COLO829 (cell line): ENCODE data around the gene GUK1.

Source experiments
- DNase-seq: peaks from one replicate; pipeline ENCODE4 v3.0.0; 2012; ENCODE audit warnings: low spot score

GUK1 gene

DNA sequence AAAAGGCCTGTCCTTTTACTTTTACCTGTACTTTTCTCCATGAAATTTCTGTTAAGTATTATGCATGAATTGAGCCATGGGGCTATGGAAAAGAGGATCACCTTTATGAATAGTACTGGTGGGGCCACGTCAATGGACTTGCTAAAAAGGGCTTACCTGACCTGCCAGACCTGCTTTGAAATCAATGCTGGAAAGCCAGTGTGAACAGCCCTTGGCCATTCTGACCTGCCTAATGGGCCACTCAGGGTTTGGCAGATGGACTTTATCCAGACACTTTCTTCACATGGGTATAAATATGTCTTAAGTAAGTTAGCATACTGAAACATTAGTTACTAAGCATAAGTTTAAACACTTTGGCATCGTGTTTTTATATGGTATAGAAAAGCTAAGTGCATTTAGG lies 8.3 kb upstream of the GUK1 start:
- DNase-seq, result no peak

DNA sequence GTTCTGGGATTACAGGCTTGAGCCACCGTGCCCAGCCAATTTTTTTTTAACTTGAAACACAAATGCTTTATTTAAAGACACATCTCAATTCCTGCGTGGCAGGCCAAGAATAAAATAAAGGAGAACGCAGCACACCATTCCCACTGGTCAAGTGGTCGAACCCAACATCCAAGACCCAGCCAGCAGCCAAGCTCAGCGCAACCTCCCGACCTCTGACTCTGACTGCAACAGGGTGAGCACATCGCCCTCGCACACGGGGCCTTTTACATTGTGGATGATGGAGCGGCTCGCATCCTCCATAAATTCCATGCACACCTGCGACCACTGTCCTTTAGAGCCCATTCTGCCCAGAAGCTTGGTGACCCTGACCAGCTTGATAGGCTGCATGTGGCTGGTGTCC lies 5.5 kb upstream of the GUK1 start:
- no peak for DNase-seq

DNA sequence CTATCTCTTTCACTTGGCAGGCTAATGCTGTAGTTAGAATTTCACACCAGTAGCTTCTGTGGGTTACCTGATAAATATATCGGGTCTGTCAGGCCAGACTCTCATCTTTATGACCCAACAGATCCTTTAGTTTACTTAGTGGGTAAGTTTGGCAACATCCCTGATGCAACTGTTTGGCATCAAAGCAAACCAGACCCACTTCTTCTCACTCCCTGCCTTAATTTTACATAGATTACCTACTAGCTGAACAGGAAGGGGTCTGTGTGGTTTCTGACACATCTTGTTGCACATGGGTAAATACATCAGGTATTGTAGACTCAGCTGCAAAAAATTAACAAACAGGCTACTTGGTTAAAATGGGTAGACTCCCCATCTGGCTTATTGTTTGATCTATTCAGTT lies 3.2 kb upstream of the GUK1 start:
- DNase-seq, result no peak

DNA sequence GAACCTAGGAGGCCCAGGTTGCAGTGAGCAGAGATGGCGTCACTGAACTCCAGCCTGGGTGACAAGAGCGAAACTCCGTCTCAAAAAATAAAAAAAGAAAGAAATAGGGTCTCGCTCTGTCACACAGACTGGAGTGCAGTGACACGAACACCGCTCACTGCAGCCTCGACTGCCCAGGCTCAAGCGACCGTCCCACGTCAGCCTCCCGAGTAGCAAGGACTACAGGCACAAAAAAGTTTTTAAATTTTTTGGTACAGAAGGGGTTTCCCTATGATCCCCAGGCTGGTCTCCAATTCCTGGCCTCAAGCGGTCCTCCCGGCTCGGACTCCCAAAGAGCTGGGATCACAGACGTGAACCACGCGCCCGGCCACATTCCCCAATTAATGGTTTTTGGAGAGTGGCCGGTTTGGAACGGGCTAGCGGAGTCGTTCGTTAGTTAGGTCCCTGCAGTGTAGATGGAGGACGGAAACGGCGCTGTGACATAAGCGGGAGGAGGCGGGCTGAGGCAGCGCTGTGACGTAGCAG lies 611 bp upstream of the GUK1 start:
- no peak for DNase-seq

DNA sequence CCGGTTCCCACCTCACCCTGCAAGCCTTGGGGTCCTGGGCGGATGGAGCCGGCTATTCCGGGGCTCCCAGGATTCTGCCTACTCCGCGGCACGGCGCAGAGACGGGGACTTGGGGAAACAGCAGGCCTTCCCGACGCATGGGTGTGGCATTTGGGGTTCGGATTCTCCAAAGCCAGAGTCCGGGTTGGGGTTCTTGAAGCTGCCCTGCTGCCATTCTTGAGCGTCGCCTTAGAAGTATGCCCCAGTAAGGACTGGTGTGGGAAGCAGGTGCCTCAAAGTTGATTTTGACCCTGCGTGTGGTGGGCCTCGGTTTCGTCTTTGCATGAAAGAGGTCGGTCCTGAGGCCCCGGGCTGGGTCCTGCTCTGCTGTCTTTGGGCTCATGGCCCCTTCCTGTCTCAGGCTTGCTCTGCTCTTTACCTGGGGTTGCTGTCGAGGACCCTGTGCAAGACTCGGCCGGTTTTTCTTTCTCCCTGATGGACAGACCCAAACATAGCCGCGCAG lies 696 bp downstream of the GUK1 start:
- DNase-seq, result no peak

DNA sequence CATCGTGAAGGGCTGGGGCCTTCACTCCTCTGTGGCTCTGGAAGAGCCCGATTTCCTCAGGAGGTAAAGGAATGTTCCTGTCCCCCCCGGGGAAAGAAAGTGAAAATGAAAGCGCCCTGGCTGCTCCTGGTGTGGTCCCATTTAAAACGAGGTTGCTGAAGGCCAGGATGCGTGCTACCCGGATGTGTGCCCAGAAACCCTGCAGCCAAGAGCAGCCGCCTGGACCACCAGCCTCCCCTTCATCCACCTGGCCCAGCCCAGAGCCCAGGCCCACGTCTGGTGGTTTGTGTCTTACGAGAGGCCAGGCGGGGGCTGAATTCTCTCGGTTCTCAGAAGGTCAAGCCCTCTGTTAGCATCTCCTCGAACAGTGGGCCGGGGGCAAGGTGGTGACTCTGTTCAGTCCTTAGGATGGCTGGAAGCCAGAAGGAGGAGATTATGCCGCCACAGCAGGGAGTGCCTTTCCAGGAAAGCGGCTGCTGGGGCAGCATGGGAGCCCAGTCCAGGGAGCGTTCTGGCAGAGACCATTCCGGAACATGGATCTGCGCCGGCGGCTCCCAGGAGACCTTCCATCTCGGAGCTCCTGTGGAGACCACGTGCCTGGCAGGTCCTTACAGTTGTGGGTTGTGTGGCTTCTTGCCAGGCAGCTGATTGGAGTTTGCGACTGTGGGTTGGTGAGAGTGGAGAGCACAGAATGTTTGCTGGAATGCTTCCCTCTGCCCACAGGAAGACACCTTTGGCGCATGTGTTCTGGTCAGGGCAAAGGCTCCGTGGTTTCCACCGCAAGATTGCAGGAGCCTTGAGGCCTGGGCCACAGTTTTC lies 1.4 kb downstream of the GUK1 start:
- peak; percentile 73 for DNase-seq

DNA sequence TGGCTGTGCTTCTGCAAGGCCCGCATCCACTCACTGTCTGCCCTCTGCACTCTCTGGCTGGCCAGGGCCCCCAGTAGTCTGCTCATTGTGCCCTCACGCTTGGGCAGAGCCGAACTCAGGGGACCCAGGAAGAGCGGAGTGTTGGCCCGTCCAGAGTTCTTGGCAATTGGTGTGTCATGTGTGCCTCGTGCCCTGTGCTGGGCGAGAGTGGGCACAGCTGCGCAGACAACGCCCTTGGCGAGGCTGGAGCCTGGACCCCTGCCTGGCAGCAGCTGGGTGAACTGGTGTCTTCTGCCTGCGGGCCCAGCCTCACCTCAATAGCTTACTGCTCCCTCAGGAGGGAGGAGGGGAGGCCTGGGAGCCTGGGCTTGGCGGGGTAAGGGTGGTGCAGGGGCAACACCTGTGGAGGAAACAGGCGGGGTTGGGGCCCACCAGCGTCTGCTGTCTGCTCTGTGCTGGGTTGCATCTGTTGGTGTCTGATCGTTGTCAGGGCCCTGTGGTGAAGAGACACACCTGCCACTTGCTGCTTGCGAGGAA lies 2.1 kb downstream of the GUK1 start:
- no peak for DNase-seq

DNA sequence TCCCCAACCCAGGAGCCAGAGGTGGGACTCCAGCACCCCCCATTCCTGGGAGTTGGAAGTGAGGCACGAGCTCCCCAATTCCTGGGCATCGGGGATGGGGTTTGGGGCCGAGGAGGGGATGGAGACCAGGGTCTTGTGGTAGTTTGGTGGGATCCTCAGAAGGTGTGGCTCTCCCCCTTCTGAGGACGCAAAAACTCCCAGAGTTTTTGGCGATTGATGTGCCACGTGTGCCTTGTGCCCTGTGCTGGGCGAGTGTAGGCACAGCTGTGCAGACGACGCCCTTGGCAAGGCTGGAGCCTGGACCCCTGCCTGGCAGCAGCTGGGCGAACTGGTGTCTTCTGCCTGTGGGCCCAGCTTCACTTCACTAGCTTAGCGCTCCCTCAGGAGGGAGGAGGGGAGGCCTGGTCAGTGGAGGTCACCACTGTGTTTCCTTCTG lies 2.6 kb downstream of the GUK1 start:
- DNase-seq, result no peak

DNA sequence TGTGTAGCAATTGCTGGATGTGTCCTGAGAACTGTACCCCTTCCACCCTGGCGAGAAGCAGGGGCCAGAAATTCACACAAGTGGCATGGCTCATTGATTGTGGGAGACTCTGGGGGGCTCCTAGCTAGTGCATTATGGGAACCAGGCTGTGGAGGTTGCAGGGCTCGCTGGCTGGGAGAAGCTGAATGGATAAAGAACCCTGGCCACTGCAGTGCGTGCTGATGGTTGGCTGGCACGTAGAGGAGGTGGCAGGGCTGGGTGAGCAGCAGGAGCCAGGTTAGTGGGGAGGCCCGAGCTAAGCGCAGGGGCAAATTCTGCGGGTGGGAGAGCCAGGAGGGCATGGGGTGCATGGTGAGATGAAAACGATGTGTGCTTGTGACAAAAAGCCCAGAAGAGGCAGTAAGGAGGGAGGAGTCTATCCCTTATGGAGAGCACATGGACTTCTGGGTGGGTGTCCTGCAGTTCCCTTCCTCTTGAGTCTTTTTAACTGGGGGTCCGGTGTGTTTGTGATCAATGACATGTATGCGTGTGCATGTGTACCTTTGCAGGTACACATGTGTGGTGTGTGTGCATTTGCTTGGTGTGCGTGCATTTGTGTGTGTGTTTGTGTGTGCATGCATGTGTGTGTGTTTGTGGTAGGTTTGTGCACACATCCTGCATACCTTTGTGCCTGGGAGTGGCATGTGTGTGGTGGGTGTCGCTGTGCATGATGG lies 3.6 kb downstream of the GUK1 start:
- no peak for DNase-seq

DNA sequence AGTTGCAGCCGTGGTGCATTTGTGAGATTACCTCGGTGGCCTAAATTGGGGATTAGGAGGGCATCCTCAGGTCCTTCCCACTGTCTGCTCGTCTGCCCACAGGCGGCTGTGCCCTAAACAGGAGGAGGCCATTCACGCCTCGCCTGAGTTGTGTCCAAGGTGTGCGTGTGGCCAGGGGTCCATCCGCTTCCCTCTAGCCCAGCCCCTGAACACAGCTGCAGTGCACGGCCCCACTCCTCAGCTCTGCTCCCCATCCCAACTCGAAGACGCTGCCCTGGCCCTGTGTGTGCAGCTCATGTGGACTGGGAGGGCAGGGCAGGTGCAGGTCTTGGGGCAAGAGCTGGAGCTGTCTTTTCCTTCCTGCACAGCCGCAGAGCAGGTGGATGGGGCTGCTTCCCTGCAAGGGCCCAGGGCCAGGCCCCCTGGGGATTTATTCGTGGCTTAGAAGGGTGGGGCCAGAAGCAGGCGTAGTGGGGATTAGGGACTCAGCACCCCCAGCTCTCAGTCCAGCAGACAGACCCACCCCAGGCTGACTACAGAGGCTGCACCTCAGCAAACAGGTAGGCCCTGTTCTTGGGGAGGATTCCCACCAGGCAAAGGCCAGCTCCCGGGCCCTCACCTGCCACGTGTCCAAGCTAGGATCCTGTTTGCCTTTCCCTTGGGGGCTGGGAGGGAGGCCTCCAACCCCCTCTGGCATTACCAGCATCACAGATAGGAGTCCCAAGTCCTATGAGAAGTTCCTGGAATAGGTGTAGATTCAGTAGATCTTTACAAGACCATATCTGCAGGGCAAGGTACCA lies 4.3 kb downstream of the GUK1 start:
- DNase-seq, result no peak

DNA sequence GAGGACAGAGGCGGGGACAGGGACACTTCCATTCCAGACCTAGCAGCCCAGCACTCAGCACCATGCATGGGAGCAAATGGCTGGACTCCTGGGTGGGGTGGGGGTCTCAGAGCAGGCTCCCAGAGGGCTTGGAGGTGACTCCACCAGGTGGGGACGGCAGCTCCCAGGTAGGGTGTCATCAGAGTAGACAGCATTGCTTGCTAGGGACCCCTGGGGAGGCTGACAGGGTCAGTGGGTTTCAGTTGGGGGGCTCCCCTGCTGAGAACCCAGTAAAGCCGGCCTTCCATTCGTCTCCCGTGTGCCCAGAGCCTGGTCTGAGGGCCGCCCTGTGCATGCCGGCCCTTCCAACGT lies 4.9 kb downstream of the GUK1 start:
- no peak for DNase-seq

DNA sequence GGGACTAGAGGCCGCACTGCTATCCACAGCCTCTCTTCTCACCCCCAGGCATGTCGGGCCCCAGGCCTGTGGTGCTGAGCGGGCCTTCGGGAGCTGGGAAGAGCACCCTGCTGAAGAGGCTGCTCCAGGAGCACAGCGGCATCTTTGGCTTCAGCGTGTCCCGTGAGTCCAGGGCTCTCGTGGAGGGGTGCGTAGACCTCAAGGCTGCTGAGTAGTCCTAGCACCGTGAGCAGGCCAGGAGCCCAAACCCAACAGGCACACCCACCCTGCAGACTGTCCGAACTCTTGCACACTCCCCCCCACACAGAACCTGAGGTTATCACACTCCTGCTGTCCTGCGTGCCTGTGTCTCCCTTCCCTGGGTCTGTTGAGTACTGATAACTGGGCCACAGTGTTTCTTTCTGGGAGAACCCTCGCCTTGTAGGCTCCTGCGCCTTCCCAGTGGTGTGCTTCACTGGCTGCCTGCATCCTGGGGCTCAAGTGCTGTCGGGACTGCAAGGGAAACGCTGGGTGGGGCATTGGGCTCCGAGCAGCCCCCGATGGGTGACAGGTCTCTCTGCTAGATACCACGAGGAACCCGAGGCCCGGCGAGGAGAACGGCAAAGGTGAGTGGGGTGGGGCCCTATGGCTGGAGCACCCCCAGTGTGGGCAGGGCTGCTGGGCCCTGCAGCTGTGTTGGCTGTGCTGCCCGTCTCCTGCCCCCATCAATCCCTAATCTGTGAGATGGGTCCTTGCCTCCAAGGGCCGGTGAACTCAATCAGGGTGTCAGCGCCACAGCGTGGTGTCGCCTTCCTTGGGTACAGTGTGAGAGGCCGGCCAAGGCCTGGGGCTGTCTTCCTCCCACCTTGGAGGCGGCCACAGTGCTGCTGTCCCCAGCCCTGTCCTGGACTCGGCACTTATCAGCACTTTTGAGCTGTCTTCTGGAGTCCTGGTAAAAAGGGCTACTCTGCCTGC lies 5.7 kb downstream of the GUK1 start:
- DNase-seq, result no peak

DNA sequence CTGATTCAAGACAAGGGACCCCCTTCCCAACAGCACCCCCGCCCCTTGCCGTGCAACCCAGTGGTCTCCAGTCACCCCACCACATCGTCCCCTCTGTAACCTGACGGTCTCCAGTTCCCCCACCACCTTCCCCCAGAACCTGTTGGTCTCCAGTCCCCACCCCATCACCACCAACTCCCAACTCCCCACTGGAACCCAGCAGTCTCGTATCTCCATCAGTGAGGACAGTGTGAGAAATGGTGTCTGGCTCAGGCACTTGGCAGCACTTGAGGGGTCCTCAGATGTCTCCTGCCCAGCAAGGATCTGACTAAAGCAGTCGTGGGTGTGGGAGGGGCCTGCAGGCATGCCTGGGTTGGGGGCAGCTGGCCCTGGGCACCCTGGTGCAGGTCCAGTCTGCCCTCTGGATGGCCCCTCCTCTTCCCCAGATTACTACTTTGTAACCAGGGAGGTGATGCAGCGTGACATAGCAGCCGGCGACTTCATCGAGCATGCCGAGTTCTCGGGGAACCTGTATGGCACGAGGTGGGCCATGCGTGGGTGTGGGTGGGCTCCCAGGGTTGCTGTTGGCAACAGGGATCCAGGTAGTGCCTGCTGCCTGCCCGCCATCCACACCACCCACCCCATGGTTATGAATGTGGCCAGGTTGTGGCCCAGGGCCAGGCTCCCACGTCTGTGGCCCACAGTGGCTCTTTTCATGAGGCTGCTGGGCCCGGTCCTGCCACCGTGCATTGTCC lies 6.5 kb downstream of the GUK1 start:
- no peak for DNase-seq

DNA sequence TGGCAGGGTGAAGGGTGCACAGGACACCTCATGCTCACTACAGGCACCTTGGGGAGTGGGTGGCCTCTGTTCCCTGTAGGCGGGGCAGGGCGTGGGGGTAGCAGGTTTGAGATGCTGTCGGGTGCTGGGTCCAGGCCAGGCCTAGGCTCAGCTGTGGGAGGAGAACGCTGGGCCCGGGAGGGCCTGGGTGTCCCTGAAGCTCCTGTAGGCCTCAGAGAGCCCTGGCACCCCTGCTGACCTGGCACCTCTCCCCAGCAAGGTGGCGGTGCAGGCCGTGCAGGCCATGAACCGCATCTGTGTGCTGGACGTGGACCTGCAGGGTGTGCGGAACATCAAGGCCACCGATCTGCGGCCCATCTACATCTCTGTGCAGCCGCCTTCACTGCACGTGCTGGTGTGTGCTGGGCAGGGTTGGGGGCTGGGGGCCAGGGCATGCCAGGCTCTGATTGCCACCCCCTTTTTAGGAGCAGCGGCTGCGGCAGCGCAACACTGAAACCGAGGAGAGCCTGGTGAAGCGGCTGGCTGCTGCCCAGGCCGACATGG lies 7.1 kb downstream of the GUK1 start:
- no peak for DNase-seq

DNA sequence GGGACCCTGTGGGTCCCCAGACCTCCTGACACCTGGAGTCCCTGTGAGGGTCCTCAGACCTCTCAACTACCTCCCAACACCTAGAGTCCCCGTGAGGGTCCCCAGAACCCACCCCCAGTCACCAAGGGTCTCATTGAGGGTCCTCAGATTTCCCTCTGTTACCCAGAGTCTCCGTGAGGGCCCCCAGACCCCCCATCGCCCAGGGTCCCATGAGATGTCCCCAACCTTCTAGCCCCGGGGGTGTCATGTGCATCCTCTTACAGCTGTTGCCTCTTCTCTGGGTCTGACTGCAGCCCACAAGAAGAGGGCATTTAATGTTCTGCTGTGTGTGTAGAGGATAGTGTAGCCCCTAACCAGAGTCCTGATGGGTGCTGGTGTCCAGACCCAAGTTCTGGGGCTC lies 7.7 kb downstream of the GUK1 start:
- no peak for DNase-seq

DNA sequence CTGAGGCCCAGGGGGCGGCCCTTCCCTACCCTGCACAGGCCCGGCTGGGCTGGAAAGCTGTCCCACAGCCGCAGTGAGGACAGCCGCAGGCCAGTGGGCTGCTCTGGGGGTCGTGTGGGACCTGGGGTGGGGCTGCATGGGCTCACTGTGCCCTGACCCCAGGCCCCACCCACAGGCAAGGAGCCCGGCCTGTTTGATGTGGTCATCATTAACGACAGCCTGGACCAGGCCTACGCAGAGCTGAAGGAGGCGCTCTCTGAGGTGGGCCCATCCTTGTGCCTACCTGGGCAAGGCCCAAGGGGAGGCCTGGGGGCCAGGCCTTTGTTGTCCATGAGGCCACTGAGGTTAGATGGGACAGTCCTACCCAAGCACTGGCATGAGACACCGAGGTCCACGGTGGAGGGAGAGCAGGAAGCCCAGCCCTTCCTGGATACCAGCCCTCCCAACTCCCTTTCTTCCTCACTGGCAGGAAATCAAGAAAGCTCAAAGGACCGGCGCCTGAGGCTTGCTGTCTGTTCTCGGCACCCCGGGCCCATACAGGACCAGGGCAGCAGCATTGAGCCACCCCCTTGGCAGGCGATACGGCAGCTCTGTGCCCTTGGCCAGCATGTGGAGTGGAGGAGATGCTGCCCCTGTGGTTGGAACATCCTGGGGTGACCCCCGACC lies 8.2 kb downstream of the GUK1 start:
- DNase-seq, result no peak

DNA sequence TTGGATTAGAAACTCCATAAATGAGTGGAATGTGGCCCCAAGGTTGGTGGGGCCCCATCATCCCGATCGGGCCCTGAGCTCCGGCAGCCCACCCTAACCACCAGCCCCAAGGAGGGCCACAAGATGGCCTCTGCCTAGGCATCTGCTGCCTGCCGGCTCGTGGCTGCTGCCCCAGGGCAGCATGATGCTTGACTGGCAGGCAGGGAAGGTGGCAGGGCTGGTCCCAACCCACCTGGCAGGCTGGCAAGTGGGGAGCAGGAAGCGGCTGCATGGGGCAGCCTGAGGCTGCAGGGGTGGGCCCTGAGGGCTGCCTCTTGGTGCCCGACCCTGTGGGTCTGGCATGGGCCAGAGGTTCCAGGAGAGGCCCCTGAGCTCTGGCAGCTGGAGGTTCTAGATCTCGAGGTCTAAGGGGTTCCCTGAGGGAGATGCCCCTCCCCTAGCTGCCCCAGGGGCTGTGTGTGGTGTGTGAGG lies 8.9 kb downstream of the GUK1 start:
- DNase-seq, result no peak

DNA sequence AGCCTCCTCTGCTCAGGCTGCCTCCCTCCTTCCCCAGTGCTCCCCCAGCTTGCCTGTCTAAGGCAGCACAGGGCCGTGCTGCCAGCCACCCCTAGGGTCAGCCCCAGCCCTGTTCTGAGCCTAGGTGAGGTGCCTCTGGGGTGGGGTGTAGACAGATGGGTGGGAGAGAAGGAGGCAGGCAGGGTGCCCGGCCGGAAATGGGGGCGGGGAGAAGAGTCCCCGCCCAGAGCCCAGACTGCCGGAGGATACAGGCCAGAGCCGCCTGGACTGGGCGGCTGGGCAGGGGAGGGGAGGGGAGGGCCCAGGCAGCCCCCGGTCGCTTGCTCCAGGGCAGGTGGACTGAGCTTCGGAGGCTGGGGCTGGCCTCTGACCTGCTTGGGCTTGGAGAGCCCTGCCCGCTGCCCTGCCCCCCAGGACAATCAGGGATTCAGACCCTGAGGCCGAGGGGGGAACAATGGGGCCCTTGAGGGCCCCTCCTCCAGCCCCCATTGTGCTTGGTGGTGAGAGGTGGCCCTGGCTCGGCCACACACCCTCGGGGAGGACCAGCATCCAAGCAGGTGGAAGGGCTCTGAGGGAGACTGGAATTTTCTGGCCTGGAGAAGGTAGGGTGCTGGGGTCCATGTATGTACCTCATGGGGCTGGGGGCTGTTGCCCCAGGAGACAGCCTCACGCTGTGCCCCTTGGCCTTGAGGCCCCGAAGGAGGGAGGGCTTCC lies 9.5 kb downstream of the GUK1 start, which contains the start of gene GJC2:
Gene GJC2, plus strand, starts transcription at position 525 of the 714 bp plus-strand sequence. CDS start 7,829 bp downstream, outside the sequence.
- no peak for DNase-seq

DNA sequence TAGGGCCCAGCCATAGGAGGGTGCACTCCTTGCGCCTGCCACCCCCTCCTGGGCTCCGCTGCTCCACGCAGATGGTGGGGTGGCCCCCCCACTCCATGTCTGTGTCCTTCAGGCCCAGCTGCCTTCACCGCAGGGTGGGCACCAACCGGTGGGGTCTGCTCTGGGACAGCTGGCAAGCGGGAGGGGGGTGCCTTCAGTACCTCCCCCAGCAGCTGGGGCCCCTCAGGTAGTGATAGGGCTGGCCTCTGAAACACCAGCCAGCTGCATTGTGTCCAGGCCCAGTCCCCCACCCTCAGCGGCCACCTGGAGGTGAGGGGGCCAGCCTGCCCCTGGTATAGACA lies 10.0 kb downstream of the GUK1 start:
- DNase-seq, result no peak
